ENCODE results near the gene OR12D2.

DNA sequence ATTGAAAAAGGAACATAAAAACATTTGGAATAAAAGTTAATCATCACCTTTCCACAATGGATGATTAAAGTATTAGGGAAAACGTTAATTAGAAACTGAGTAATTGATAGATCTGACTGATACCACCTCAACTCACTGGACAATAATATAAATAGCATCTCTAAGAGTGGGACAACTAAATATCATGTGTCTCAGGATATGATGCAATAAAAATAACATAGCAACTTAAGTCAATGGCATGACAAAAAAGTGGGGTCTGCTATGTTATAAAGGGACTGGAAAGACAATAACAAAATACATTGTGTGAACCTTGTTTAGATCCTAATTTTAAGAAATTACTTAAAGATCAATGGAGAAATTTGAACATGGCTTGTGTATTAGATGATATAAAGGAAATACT, 29.6 kb downstream of the OR12D2 start:
- TF ChIP-seq, protein P1, sequence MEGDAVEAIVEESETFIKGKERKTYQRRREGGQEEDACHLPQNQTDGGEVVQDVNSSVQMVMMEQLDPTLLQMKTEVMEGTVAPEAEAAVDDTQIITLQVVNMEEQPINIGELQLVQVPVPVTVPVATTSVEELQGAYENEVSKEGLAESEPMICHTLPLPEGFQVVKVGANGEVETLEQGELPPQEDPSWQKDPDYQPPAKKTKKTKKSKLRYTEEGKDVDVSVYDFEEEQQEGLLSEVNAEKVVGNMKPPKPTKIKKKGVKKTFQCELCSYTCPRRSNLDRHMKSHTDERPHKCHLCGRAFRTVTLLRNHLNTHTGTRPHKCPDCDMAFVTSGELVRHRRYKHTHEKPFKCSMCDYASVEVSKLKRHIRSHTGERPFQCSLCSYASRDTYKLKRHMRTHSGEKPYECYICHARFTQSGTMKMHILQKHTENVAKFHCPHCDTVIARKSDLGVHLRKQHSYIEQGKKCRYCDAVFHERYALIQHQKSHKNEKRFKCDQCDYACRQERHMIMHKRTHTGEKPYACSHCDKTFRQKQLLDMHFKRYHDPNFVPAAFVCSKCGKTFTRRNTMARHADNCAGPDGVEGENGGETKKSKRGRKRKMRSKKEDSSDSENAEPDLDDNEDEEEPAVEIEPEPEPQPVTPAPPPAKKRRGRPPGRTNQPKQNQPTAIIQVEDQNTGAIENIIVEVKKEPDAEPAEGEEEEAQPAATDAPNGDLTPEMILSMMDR (IDR thresholded peaks at IDR 0.05; ENCODE audit: low read depth, low read length, missing input control), result no peak
- no peak for TF ChIP-seq TAF1 (conservative IDR thresholded peaks at IDR 0.05)
- TF ChIP-seq FOXA2 (IDR thresholded peaks at IDR 0.05), result no peak
- TF ChIP-seq FOXA1 (IDR thresholded peaks at IDR 0.05), result no peak
